SK-N-SH treated with all-trans-retinoic acid at 6 μM for 48 hours (cell line): Measurements from ENCODE around the gene PCDH12.

Experiments used
- ATAC-seq: fragments of 200-7000 bp; cut with Tn5 transposase; 3 replicates; pipeline ENCODE4 v1.9.1; 2020; ENCODE audit warnings: mild to moderate bottlenecking, moderate library complexity
- ESRRG ChIP-seq: fragments of 250-450 bp; sonication (Bioruptor Pico); IDR thresholded peaks from 2 replicates; pipeline ENCODE4 v1.6.1; 2021; ENCODE audit warnings: mild to moderate bottlenecking
- GLIS3 ChIP-seq: fragments of 250-450 bp; sonication (Bioruptor Pico); IDR thresholded peaks from 2 replicates; pipeline ENCODE4 v1.5.0; 2020; ENCODE audit warnings: mild to moderate bottlenecking, moderate library complexity
- ISL1 ChIP-seq: fragments of 250-450 bp; sonication (Bioruptor Pico); IDR thresholded peaks from 2 replicates; pipeline ENCODE4 v2.1.2; 2022; ENCODE audit warnings: mild to moderate bottlenecking, moderate library complexity
- OSR1 ChIP-seq: fragments of 250-450 bp; sonication (Bioruptor Pico); IDR thresholded peaks from 2 replicates; pipeline ENCODE4 v1.8.0; 2022; ENCODE audit warnings: moderate library complexity, mild to moderate bottlenecking, inconsistent platforms
- PPARA ChIP-seq: fragments of 250-450 bp; sonication (Bioruptor Pico); IDR thresholded peaks from 2 replicates; pipeline ENCODE4 v1.5.0; 2020; ENCODE audit warnings: mild to moderate bottlenecking, borderline replicate concordance
- RARB ChIP-seq: fragments of 250-450 bp; sonication (Bioruptor Pico); IDR thresholded peaks from 2 replicates; pipeline ENCODE4 v1.8.0; 2021; ENCODE audit warnings: mild to moderate bottlenecking, moderate library complexity
- SNAI2 ChIP-seq: fragments of 250-450 bp; sonication (Bioruptor Pico); IDR thresholded peaks from 2 replicates; pipeline ENCODE4 v1.5.0; 2020; ENCODE audit warnings: mild to moderate bottlenecking, moderate library complexity
- TCF4 ChIP-seq: fragments of 250-450 bp; sonication (Bioruptor Pico); IDR thresholded peaks from 2 replicates; pipeline ENCODE4 v1.8.0; 2021; ENCODE audit warnings: mild to moderate bottlenecking, moderate library complexity, borderline replicate concordance
- TOX ChIP-seq: fragments of 250-450 bp; sonication (Bioruptor Pico); IDR thresholded peaks from 2 replicates; pipeline ENCODE4 v1.8.0; 2021; ENCODE audit warnings: mild to moderate bottlenecking, moderate library complexity, borderline replicate concordance
- ZC3H10 ChIP-seq: fragments of 250-450 bp; sonication (Bioruptor Pico); IDR thresholded peaks from 2 replicates; pipeline ENCODE4 v1.5.1; 2021; ENCODE audit warnings: mild to moderate bottlenecking, moderate library complexity
- ZFP3 ChIP-seq: fragments of 250-450 bp; sonication (Bioruptor Pico); IDR thresholded peaks from 2 replicates; pipeline ENCODE4 v1.5.0; 2020; ENCODE audit warnings: mild to moderate bottlenecking, moderate library complexity
- ZFP30 ChIP-seq: fragments of 450-650 bp; formaldehyde crosslinking; IDR thresholded peaks from 2 replicates; pipeline ENCODE4 v1.5.0; 2022; ENCODE audit warnings: mild to moderate bottlenecking, moderate library complexity
- ZNF70 ChIP-seq: fragments of 450-650 bp; formaldehyde crosslinking; IDR thresholded peaks from 2 replicates; pipeline ENCODE4 v1.5.0; 2020; ENCODE audit warnings: mild to moderate bottlenecking, moderate library complexity
- TF ChIP-seq, protein P1 (sequence below): fragments of 250-450 bp; sonication (Bioruptor Pico); IDR thresholded peaks from 2 replicates; pipeline ENCODE4 v1.5.0; 2020; ENCODE audit warnings: mild to moderate bottlenecking, moderate library complexity
- TF ChIP-seq, protein P2 (sequence below): fragments of 250-450 bp; sonication (Bioruptor Pico); IDR thresholded peaks from 2 replicates; pipeline ENCODE4 v1.5.1; 2021; ENCODE audit warnings: mild to moderate bottlenecking, moderate library complexity
- TF ChIP-seq, protein P3 (sequence below): fragments of 250-450 bp; sonication (Bioruptor Pico); IDR thresholded peaks from 2 replicates; pipeline ENCODE4 v1.5.1; 2020; ENCODE audit warnings: low read depth, mild to moderate bottlenecking, moderate library complexity
- TF ChIP-seq, protein P4 (sequence below): fragments of 250-450 bp; sonication (Bioruptor Pico); IDR thresholded peaks from 2 replicates; pipeline ENCODE4 v1.8.0; 2021; ENCODE audit warnings: low read depth, mild to moderate bottlenecking, moderate library complexity, borderline replicate concordance
- TF ChIP-seq, protein P5 (sequence below): fragments of 250-450 bp; sonication (Bioruptor Pico); IDR thresholded peaks from 2 replicates; pipeline ENCODE4 v1.8.0; 2020; ENCODE audit warnings: mild to moderate bottlenecking, moderate library complexity, borderline replicate concordance

PCDH12 gene

DNA sequence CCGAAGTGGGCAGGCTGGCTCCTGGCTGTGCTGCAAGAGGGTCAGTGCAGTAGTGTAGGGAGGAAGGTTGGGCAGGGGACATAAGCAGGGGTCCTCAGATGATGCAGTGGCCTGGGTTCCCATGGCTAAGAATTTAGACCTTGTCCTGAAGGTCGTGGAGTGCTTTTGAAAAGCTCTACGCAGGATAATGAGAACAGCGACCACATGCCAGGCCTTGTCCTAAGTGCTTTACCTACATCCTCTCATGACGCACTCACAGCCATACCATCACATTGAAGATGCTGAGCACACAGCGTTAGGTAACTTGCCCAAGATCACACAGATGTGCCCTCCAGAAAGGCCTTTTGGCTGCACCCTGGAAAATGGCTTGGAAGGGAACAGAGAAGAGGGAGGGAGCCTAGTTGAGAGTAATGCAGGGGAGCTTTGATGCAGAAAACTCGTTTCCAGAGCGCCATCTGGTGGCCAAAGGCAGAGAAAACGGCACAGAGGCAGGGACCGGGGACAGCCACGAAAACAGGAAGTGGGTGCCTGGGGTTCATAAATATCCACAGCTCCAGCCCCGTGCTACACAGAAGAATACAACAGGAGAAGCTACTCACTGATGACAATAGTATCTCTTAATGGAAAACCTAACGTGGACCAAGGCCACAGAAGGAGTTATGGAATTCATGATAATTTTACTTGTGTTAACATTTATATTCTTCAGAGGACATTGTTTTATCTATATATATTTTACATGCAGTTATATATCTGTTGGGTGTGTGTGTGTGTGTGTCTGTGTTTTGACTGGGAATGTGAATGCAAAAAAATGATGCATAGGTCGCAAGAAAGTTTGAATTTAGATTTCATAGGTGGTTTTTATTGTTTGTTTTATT lies 2.7 kb upstream of the PCDH12 start (continued):
- TF ChIP-seq OSR1 (CRISPR knock-in tag) (no peak), TCF4 (CRISPR knock-in tag) (no peak), ESRRG (CRISPR knock-in tag) (no peak)
- TF ChIP-seq, protein P1, sequence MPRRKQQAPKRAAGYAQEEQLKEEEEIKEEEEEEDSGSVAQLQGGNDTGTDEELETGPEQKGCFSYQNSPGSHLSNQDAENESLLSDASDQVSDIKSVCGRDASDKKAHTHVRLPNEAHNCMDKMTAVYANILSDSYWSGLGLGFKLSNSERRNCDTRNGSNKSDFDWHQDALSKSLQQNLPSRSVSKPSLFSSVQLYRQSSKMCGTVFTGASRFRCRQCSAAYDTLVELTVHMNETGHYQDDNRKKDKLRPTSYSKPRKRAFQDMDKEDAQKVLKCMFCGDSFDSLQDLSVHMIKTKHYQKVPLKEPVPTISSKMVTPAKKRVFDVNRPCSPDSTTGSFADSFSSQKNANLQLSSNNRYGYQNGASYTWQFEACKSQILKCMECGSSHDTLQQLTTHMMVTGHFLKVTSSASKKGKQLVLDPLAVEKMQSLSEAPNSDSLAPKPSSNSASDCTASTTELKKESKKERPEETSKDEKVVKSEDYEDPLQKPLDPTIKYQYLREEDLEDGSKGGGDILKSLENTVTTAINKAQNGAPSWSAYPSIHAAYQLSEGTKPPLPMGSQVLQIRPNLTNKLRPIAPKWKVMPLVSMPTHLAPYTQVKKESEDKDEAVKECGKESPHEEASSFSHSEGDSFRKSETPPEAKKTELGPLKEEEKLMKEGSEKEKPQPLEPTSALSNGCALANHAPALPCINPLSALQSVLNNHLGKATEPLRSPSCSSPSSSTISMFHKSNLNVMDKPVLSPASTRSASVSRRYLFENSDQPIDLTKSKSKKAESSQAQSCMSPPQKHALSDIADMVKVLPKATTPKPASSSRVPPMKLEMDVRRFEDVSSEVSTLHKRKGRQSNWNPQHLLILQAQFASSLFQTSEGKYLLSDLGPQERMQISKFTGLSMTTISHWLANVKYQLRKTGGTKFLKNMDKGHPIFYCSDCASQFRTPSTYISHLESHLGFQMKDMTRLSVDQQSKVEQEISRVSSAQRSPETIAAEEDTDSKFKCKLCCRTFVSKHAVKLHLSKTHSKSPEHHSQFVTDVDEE (CRISPR knock-in tag), result no peak

DNA sequence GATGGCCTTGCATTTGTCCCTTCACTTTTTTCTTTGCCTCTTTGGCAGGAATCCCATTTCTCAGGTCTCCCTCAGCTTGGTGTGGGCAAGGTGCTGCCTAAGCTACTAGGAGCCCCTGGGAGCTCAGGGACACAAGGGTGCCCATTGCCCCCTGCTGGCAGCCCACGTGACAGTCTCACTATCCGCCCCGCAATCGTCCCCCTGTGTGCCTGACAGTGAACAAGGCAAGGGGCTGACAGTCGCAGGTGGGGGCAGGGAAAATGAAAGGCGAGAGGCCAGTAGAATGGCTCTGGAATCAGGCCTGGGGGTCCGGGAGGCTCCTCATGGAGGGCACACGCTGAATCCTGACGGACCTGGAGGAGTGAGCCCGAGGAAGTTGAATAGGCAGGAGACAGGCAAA lies 2.0 kb upstream of the PCDH12 start:
- peak; percentile 59; the same call in 2 of the 3 replicates for ATAC-seq
- TF ChIP-seq ZNF70 (CRISPR knock-in tag) (no peak), ZFP3 (CRISPR knock-in tag) (no peak), ZFP30 (CRISPR knock-in tag) (no peak), RARB (CRISPR knock-in tag) (no peak), ZC3H10 (no peak), GLIS3 (CRISPR knock-in tag) (no peak), ISL1 (no peak), TCF4 (CRISPR knock-in tag) (no peak), ESRRG (CRISPR knock-in tag) (no peak), SNAI2 (CRISPR knock-in tag) (no peak), PPARA (no peak), TOX (CRISPR knock-in tag) (no peak)
- TF ChIP-seq, protein P1 (CRISPR knock-in tag), result no peak
- TF ChIP-seq, protein P2, sequence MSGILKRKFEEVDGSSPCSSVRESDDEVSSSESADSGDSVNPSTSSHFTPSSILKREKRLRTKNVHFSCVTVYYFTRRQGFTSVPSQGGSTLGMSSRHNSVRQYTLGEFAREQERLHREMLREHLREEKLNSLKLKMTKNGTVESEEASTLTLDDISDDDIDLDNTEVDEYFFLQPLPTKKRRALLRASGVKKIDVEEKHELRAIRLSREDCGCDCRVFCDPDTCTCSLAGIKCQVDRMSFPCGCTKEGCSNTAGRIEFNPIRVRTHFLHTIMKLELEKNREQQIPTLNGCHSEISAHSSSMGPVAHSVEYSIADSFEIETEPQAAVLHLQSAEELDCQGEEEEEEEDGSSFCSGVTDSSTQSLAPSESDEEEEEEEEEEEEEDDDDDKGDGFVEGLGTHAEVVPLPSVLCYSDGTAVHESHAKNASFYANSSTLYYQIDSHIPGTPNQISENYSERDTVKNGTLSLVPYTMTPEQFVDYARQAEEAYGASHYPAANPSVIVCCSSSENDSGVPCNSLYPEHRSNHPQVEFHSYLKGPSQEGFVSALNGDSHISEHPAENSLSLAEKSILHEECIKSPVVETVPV (CRISPR knock-in tag), result no peak
- TF ChIP-seq, protein P3, sequence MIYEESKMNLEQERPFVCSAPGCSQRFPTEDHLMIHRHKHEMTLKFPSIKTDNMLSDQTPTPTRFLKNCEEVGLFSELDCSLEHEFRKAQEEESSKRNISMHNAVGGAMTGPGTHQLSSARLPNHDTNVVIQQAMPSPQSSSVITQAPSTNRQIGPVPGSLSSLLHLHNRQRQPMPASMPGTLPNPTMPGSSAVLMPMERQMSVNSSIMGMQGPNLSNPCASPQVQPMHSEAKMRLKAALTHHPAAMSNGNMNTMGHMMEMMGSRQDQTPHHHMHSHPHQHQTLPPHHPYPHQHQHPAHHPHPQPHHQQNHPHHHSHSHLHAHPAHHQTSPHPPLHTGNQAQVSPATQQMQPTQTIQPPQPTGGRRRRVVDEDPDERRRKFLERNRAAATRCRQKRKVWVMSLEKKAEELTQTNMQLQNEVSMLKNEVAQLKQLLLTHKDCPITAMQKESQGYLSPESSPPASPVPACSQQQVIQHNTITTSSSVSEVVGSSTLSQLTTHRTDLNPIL (CRISPR knock-in tag), result no peak
- TF ChIP-seq, protein P4, sequence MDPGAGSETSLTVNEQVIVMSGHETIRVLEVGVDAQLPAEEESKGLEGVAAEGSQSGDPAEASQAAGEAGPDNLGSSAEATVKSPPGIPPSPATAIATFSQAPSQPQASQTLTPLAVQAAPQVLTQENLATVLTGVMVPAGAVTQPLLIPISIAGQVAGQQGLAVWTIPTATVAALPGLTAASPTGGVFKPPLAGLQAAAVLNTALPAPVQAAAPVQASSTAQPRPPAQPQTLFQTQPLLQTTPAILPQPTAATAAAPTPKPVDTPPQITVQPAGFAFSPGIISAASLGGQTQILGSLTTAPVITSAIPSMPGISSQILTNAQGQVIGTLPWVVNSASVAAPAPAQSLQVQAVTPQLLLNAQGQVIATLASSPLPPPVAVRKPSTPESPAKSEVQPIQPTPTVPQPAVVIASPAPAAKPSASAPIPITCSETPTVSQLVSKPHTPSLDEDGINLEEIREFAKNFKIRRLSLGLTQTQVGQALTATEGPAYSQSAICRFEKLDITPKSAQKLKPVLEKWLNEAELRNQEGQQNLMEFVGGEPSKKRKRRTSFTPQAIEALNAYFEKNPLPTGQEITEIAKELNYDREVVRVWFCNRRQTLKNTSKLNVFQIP (CRISPR knock-in tag), result no peak
- TF ChIP-seq, protein P5, sequence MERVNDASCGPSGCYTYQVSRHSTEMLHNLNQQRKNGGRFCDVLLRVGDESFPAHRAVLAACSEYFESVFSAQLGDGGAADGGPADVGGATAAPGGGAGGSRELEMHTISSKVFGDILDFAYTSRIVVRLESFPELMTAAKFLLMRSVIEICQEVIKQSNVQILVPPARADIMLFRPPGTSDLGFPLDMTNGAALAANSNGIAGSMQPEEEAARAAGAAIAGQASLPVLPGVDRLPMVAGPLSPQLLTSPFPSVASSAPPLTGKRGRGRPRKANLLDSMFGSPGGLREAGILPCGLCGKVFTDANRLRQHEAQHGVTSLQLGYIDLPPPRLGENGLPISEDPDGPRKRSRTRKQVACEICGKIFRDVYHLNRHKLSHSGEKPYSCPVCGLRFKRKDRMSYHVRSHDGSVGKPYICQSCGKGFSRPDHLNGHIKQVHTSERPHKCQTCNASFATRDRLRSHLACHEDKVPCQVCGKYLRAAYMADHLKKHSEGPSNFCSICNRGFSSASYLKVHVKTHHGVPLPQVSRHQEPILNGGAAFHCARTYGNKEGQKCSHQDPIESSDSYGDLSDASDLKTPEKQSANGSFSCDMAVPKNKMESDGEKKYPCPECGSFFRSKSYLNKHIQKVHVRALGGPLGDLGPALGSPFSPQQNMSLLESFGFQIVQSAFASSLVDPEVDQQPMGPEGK (CRISPR knock-in tag), result no peak
- TF ChIP-seq, all 23 proteins: peak for 0
